SK-N-MC (cell line): ENCODE results near the gene VSTM2B.

Source experiments
- EZH2 ChIP-seq: fragments of 200-600 bp; sonication (generic); IDR thresholded peaks from one replicate; pipeline ENCODE4 v1.6.1; 2017; ENCODE audit warnings: antibody characterized with exemption
- POLR2AphosphoS5 ChIP-seq: IDR thresholded peaks from 2 replicates; pipeline ENCODE4 v1.6.1; 2012; ENCODE audit warnings: mild to moderate bottlenecking, low read depth, low read length, borderline replicate concordance

DNA sequence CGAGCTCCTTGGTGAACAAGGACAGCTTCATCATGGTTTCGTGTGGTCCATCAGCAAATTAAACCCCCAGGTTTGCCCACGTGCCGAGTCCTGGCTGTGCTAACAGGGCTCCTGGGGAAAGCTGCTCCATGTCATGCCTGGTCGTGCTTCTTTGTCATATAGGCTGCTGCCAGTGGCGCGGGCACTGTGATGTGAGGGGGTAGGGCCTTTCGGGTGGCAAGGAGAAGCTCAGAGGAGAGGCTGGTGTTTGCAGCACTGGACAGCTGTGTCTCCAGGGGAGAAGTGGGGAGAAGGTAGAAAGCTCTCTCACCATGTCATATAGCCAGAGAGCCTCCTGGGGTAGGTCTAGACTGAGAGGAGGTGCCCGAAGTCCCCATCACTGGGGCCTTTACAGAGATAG lies 13.3 kb downstream of the VSTM2B start:
- TF ChIP-seq EZH2 (no peak), POLR2AphosphoS5 (no peak)
